ENCODE measurements around the gene CCDC170. TPM values are rescaled to one million over a fixed set of nuclear protein-coding genes. Genes with fewer than 3 reads are reported as not detected.
A peak's percentile ranks its signal among the peaks of the same experiment; 100 is the strongest.

Gene CCDC170
- polyA plus RNA-seq, 1 of the 3 experiments (the other 2 are of a cell fraction), result not detected

DNA sequence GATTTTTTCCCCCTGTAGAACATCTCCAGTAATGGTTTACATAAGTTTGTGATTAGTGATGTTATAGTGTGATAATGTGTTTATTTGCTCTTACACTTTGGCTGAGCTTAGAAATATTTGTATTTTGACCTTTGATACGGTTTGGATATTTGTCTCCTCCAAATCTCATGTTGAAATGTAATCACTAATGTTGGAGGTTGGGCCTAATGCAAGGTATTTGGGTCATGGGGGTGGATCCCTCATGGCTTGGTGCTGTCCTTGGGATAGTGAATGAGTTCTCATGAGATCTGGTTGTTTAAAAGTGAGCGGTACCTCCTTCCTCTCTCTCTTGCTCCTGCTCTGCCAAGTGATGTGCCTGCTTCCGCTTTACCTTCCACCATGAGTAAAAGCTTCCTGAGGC lies 147.2 kb downstream of the CCDC170 start (continued):
- TF ChIP-seq MEF2A (IDR thresholded peaks at IDR 0.05; ENCODE audit: borderline replicate concordance, low read depth) (no peak), GATA2 (CRISPR knock-in tag; IDR thresholded peaks at IDR 0.05) (no peak), POLR2AphosphoS5 (IDR thresholded peaks at IDR 0.05; ENCODE audit: low read depth, low read length) (no peak), YY1 (IDR thresholded peaks at IDR 0.05; ENCODE audit: low read depth) (no peak)
- TF ChIP-seq, protein P1, sequence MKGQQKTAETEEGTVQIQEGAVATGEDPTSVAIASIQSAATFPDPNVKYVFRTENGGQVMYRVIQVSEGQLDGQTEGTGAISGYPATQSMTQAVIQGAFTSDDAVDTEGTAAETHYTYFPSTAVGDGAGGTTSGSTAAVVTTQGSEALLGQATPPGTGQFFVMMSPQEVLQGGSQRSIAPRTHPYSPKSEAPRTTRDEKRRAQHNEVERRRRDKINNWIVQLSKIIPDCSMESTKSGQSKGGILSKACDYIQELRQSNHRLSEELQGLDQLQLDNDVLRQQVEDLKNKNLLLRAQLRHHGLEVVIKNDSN (IDR thresholded peaks at IDR 0.05; ENCODE audit: borderline replicate concordance, low read depth), result no peak
- TF ChIP-seq, protein P2, sequence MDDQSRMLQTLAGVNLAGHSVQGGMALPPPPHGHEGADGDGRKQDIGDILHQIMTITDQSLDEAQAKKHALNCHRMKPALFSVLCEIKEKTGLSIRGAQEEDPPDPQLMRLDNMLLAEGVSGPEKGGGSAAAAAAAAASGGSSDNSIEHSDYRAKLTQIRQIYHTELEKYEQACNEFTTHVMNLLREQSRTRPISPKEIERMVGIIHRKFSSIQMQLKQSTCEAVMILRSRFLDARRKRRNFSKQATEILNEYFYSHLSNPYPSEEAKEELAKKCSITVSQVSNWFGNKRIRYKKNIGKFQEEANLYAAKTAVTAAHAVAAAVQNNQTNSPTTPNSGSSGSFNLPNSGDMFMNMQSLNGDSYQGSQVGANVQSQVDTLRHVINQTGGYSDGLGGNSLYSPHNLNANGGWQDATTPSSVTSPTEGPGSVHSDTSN (IDR thresholded peaks at IDR 0.05), result no peak
- TF ChIP-seq, protein P3, sequence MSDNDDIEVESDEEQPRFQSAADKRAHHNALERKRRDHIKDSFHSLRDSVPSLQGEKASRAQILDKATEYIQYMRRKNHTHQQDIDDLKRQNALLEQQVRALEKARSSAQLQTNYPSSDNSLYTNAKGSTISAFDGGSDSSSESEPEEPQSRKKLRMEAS (IDR thresholded peaks at IDR 0.05; ENCODE audit: low read depth), result no peak
- TF ChIP-seq, protein P4, sequence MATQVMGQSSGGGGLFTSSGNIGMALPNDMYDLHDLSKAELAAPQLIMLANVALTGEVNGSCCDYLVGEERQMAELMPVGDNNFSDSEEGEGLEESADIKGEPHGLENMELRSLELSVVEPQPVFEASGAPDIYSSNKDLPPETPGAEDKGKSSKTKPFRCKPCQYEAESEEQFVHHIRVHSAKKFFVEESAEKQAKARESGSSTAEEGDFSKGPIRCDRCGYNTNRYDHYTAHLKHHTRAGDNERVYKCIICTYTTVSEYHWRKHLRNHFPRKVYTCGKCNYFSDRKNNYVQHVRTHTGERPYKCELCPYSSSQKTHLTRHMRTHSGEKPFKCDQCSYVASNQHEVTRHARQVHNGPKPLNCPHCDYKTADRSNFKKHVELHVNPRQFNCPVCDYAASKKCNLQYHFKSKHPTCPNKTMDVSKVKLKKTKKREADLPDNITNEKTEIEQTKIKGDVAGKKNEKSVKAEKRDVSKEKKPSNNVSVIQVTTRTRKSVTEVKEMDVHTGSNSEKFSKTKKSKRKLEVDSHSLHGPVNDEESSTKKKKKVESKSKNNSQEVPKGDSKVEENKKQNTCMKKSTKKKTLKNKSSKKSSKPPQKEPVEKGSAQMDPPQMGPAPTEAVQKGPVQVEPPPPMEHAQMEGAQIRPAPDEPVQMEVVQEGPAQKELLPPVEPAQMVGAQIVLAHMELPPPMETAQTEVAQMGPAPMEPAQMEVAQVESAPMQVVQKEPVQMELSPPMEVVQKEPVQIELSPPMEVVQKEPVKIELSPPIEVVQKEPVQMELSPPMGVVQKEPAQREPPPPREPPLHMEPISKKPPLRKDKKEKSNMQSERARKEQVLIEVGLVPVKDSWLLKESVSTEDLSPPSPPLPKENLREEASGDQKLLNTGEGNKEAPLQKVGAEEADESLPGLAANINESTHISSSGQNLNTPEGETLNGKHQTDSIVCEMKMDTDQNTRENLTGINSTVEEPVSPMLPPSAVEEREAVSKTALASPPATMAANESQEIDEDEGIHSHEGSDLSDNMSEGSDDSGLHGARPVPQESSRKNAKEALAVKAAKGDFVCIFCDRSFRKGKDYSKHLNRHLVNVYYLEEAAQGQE (IDR thresholded peaks at IDR 0.05; ENCODE audit: low read depth, low read length), result no peak

DNA sequence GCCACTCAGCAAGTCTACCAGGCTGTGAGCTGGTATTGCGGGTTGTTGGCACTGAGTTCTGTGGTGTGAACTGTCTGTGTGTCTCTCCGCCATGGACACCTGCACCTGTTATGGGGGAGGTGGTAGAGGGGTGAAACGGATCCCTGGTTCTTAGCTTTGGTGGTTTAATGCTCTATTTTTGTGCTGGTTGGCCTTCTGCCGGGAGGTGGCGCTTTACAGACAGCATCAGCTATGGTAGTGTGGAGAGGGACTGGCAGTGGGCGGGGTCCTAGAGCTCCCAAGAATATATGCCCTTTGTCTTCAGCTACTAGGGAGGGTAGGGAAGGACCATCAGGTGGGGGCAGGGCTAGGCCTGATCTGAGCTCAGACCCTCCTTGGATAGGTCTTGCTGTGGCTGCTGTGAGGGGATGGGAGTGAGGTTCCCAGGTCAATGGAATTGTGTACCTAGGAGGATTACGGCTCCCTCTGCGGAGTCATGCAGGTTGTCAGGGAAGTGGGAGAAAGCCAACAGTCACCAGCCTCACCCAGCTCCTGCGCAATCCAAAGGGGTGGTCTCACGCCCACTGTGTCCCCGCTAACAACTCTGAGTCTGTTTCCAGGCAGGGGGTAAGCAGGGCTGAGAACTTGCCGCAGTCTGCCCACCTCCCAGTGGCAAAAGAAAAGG lies 154.3 kb downstream of the CCDC170 start:
- no peaks in the 10 kb centered on the region for H4K20me1 ChIP-seq (ENCODE audit: insufficient read depth)
- no peak for TF ChIP-seq TAF1 (IDR thresholded peaks at IDR 0.05; ENCODE audit: borderline replicate concordance, low read depth, low read length)
- TF ChIP-seq RAD21 (IDR thresholded peaks at IDR 0.05; ENCODE audit: low read length), result peak; percentile 19; the same call in 1 of the 2 replicates
- TF ChIP-seq, protein P5, sequence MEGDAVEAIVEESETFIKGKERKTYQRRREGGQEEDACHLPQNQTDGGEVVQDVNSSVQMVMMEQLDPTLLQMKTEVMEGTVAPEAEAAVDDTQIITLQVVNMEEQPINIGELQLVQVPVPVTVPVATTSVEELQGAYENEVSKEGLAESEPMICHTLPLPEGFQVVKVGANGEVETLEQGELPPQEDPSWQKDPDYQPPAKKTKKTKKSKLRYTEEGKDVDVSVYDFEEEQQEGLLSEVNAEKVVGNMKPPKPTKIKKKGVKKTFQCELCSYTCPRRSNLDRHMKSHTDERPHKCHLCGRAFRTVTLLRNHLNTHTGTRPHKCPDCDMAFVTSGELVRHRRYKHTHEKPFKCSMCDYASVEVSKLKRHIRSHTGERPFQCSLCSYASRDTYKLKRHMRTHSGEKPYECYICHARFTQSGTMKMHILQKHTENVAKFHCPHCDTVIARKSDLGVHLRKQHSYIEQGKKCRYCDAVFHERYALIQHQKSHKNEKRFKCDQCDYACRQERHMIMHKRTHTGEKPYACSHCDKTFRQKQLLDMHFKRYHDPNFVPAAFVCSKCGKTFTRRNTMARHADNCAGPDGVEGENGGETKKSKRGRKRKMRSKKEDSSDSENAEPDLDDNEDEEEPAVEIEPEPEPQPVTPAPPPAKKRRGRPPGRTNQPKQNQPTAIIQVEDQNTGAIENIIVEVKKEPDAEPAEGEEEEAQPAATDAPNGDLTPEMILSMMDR (IDR thresholded peaks at IDR 0.05), result peak; percentile 44
- POLR2A ChIA-PET, result no interaction called here
- DNase-seq, result no peak
- H3K27ac ChIP-seq (ENCODE audit: low read depth in 2 of 2, low read length in 1 of 2), result no peak overlapping the region
- H3K36me3 ChIP-seq (replicated peaks in 1 of 2; ENCODE audit: control insufficient read depth in 1 of 2, insufficient read depth in 2 of 2, low read length in 1 of 2), result no peaks in the 10 kb centered on the region
- H3K4me1 ChIP-seq (ENCODE audit: control insufficient read depth in 1 of 2, insufficient read depth in 2 of 2, low read depth in 1 of 2, low read length in 1 of 2), result no peaks in the 10 kb centered on the region
- no peak overlapping the region for H3K4me2 ChIP-seq
- no peaks in the 10 kb centered on the region for H3F3A ChIP-seq (replicated peaks; ENCODE audit: insufficient read depth)
- H3K79me2 ChIP-seq (ENCODE audit: insufficient read depth), result no peaks in the 10 kb centered on the region
- no peaks in the 10 kb centered on the region for H3K9me3 ChIP-seq
- H3K9me2 ChIP-seq, result no peaks in the 10 kb centered on the region
- no peak overlapping the region for H3K9ac ChIP-seq
- WGBS (ENCODE audit: low lambda C conversion rate), result 47% methylated on average over 8 of the region's 12 CpGs
- CTCF ChIA-PET, result interaction anchor here (0.7 to 1.5 kb wide), 3 partner anchors 11 to 622 kb away, joined by 3 to 4 read pairs (median 3); no protein-coding TSS in a partner anchor
- H3K4me3 ChIP-seq (ENCODE audit: low read depth in 2 of 2, low read length in 1 of 2), result no peak overlapping the region
- no peaks in the 10 kb centered on the region; the same call in 1 of the 2 replicates for H3K27me3 ChIP-seq (ENCODE audit: insufficient read depth)
- H2AFZ ChIP-seq (ENCODE audit: low read depth), result no peak overlapping the region
